ENCODE data around the gene RUNX2. TPM values are rescaled to one million over a fixed set of nuclear protein-coding genes. Genes with fewer than 3 reads are reported as not detected.

Gene RUNX2
- total RNA-seq, 2 donors from 2014 or later: 30.8 to 33.7 TPM

GRCh38 chr6:45521226-45521625 lies 193.1 kb downstream of the RUNX2 start:
- Mint-ChIP-seq H3K4me3 (no peak overlapping the region), H3K27me3 (no peaks in the 10 kb centered on the region), H3K27ac (peak overlapping the region; percentile 44), H3K9me3 (no peaks in the 10 kb centered on the region), H3K4me1 (peaks cover 6% of the 10 kb centered on the region), H3K36me3 (ENCODE audit: low read depth) (peaks cover 94% of the 10 kb centered on the region)
- no peak for ATAC-seq (replicated peaks)

GRCh38 chr6:45522486-45522885 lies 194.4 kb downstream of the RUNX2 start:
- Mint-ChIP-seq H3K36me3 (ENCODE audit: low read depth) (peaks cover 90% of the 10 kb centered on the region), H3K27me3 (no peaks in the 10 kb centered on the region), H3K27ac (no peak overlapping the region), H3K4me3 (no peak overlapping the region), H3K4me1 (peaks cover 6% of the 10 kb centered on the region), H3K9me3 (no peaks in the 10 kb centered on the region)
- ATAC-seq (replicated peaks): no peak

- Mint-ChIP-seq H3K27me3 (no peaks in the 10 kb centered on the region), H3K4me3 (no peak overlapping the region), H3K4me1 (no peaks in the 10 kb centered on the region), H3K9me3 (no peaks in the 10 kb centered on the region), H3K36me3 (ENCODE audit: low read depth) (peaks cover 84% of the 10 kb centered on the region), H3K27ac (no peak overlapping the region)
- ATAC-seq (replicated peaks): no peak
Measured at GRCh38 chr6:45527210-45527609, 199.1 kb downstream of the RUNX2 start.

- no peaks in the 10 kb centered on the region for H3K9me3 Mint-ChIP-seq
- H3K4me3 Mint-ChIP-seq: no peak overlapping the region
- H3K27me3 Mint-ChIP-seq: no peaks in the 10 kb centered on the region
- H3K36me3 Mint-ChIP-seq (ENCODE audit: low read depth): peaks cover 92% of the 10 kb centered on the region
- ATAC-seq (replicated peaks): no peak
- peak overlapping the region; percentile 61 for H3K27ac Mint-ChIP-seq
- H3K4me1 Mint-ChIP-seq: peaks cover 7% of the 10 kb centered on the region
Measured at GRCh38 chr6:45531999-45532595, 204.0 kb downstream of the RUNX2 start.

- Mint-ChIP-seq H3K4me3 (no peak overlapping the region), H3K27ac (peak overlapping the region; percentile 61), H3K4me1 (peaks cover 7% of the 10 kb centered on the region), H3K27me3 (no peaks in the 10 kb centered on the region), H3K9me3 (no peaks in the 10 kb centered on the region), H3K36me3 (ENCODE audit: low read depth) (peaks cover 92% of the 10 kb centered on the region)
- no peak for ATAC-seq (replicated peaks)
Measured at GRCh38 chr6:45532721-45533210, 204.6 kb downstream of the RUNX2 start.

GRCh38 chr6:45533386-45533785 lies 205.3 kb downstream of the RUNX2 start:
- no peak overlapping the region for H3K4me3 Mint-ChIP-seq
- H3K9me3 Mint-ChIP-seq: no peaks in the 10 kb centered on the region
- no peaks in the 10 kb centered on the region for H3K27me3 Mint-ChIP-seq
- H3K27ac Mint-ChIP-seq: peak overlapping the region; percentile 61
- H3K36me3 Mint-ChIP-seq (ENCODE audit: low read depth): peaks cover 92% of the 10 kb centered on the region
- no peak for ATAC-seq (replicated peaks)
- H3K4me1 Mint-ChIP-seq: peaks cover 8% of the 10 kb centered on the region

GRCh38 chr6:45535933-45536332 lies 207.8 kb downstream of the RUNX2 start:
- no peaks in the 10 kb centered on the region for H3K27me3 Mint-ChIP-seq
- peaks cover 24% of the 10 kb centered on the region for H3K4me1 Mint-ChIP-seq
- H3K4me3 Mint-ChIP-seq: no peak overlapping the region
- no peaks in the 10 kb centered on the region for H3K9me3 Mint-ChIP-seq
- no peak for ATAC-seq (replicated peaks)
- H3K27ac Mint-ChIP-seq: no peak overlapping the region
- H3K36me3 Mint-ChIP-seq (ENCODE audit: low read depth): peaks cover 96% of the 10 kb centered on the region

- Mint-ChIP-seq H3K4me3 (no peak overlapping the region), H3K27ac (no peak overlapping the region), H3K9me3 (no peaks in the 10 kb centered on the region), H3K4me1 (peaks cover 25% of the 10 kb centered on the region), H3K27me3 (no peaks in the 10 kb centered on the region), H3K36me3 (ENCODE audit: low read depth) (peaks cover 98% of the 10 kb centered on the region)
- no peak for ATAC-seq (replicated peaks)
Measured at GRCh38 chr6:45537539-45537938, 209.4 kb downstream of the RUNX2 start.

- Mint-ChIP-seq H3K27ac (peak overlapping the region; percentile 39), H3K36me3 (ENCODE audit: low read depth) (peaks cover 98% of the 10 kb centered on the region), H3K4me3 (no peak overlapping the region), H3K9me3 (no peaks in the 10 kb centered on the region), H3K27me3 (no peaks in the 10 kb centered on the region), H3K4me1 (peaks cover 30% of the 10 kb centered on the region)
- no peak for ATAC-seq (replicated peaks)
Measured at GRCh38 chr6:45538641-45539547, 210.8 kb downstream of the RUNX2 start.

- no peak for ATAC-seq (replicated peaks)
- peaks cover 30% of the 10 kb centered on the region for H3K4me1 Mint-ChIP-seq
- H3K9me3 Mint-ChIP-seq: no peaks in the 10 kb centered on the region
- no peaks in the 10 kb centered on the region for H3K27me3 Mint-ChIP-seq
- H3K4me3 Mint-ChIP-seq: no peak overlapping the region
- H3K36me3 Mint-ChIP-seq (ENCODE audit: low read depth): peaks cover 98% of the 10 kb centered on the region
- H3K27ac Mint-ChIP-seq: peak overlapping the region; percentile 19
Measured at GRCh38 chr6:45540375-45540920, 212.3 kb downstream of the RUNX2 start.

- Mint-ChIP-seq H3K36me3 (ENCODE audit: low read depth) (peaks cover 98% of the 10 kb centered on the region), H3K27ac (peak overlapping the region; percentile 78), H3K27me3 (no peaks in the 10 kb centered on the region), H3K9me3 (no peaks in the 10 kb centered on the region), H3K4me1 (peaks cover 30% of the 10 kb centered on the region), H3K4me3 (no peak overlapping the region)
- no peak for ATAC-seq (replicated peaks)
Measured at GRCh38 chr6:45541934-45542333, 213.8 kb downstream of the RUNX2 start.

- ATAC-seq (replicated peaks): peak; percentile 92
- Mint-ChIP-seq H3K9me3 (no peaks in the 10 kb centered on the region), H3K27ac (peak overlapping the region; percentile 78)
Measured at GRCh38 chr6:45543298-45544235, 215.4 kb downstream of the RUNX2 start.

GRCh38 chr6:45545416-45545815 lies 217.3 kb downstream of the RUNX2 start:
- Mint-ChIP-seq H3K27ac (no peak overlapping the region), H3K4me1 (peaks cover 18% of the 10 kb centered on the region), H3K9me3 (no peaks in the 10 kb centered on the region), H3K4me3 (no peak overlapping the region), H3K36me3 (ENCODE audit: low read depth) (peaks cover 93% of the 10 kb centered on the region), H3K27me3 (no peaks in the 10 kb centered on the region)
- no peak for ATAC-seq (replicated peaks)

More at GRCh38 chr6:45543298-45544235, 215.4 kb downstream of the RUNX2 start:
- no peaks in the 10 kb centered on the region for H3K27me3 Mint-ChIP-seq
- H3K4me3 Mint-ChIP-seq: peak overlapping the region; percentile 61
- H3K4me1 Mint-ChIP-seq: peaks cover 31% of the 10 kb centered on the region
- H3K36me3 Mint-ChIP-seq (ENCODE audit: low read depth): peaks cover 98% of the 10 kb centered on the region
